GM20431 (cell line): ENCODE results near the gene C6orf163.

Experiments used
- in situ Hi-C: fragments of 300-500 bp; cut with MseI, MboI; formaldehyde crosslinking; loops from one replicate; pipeline ENCODE4 v1.15.0; 2020; ENCODE audit warnings: low sequenced_read_pairs; ENCODE audit not compliant: unreplicated experiment

C6orf163 gene

GRCh38 chr6:87407561-87407900 lies 62.9 kb downstream of the C6orf163 start:
- in situ Hi-C loops: no loop called here

GRCh38 chr6:87407901-87408720 lies 63.5 kb downstream of the C6orf163 start, which contains the start of gene CFAP206:
CFAP206 (plus strand) TSS chr6:87407972; CDS start chr6:87409840, 1,868 bp downstream.
- in situ Hi-C loops: no loop called here

DNA sequence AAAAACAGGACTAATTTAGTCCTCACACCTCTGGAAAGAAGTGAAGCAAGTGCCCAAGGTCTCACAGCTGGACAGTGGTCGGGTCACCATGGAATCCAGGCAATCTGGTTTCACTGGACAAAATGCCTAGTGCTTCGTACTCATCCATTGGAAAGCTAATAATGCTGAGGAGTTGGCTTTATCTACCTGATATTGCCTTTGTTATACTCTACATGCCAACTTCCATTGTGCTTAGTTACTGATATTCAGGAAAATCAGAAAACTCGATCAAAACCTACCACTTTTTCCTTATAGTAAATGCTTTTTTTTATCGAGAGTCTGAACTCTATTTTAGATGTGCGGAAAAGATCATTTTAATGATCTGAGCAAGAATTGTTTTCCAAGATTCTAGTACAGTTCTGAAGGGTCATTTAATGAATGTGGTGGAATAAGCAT lies 64.1 kb downstream of the C6orf163 start:
- in situ Hi-C loops: no loop called here
